SIG-M5 (cell line): Measurements from ENCODE around the gene EDIL3.

ENCODE experiments used
- DNase-seq: peaks from one replicate; lab custom pipeline; 2025; lab: John Stamatoyannopoulos, UW

EDIL3 gene

DNA sequence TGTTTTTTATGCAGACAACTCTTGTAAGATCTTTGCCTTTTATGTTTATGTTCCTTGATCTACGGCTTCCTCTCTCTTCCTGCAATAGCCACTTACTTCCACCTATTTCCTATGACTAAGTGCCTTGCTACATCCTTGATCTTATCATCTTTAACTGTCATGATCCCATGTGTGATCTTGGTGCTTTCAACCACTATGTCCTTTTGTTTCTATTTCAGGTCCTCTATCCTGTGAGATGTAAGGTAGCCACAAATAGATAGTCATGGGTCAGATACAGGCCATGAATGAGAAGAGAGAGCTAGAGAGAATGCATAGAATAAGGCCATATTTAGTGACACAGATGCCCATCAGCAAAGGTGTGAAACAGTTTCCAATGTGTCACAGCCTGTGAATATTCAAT, 420.4 kb downstream of the EDIL3 start:
- no peak for DNase-seq

DNA sequence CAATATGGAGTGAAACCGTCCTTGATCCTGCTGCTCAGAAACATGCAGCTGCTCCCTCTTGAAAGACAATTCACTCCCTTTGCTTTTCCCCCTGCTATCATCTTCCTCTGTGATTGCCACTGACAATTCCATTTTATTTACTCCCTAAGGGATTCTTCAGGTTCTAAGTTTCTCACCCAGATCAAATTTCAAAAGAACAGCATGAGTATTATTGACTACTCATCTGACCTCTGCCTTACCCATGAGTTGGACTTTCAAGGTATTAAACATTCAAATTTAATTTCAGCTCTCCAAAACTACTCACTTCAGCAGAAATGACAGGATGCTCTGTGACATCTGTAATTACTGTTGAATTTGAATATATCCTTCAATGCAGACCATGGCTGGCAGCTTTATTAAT, 427.5 kb downstream of the EDIL3 start:
- DNase-seq = no peak

DNA sequence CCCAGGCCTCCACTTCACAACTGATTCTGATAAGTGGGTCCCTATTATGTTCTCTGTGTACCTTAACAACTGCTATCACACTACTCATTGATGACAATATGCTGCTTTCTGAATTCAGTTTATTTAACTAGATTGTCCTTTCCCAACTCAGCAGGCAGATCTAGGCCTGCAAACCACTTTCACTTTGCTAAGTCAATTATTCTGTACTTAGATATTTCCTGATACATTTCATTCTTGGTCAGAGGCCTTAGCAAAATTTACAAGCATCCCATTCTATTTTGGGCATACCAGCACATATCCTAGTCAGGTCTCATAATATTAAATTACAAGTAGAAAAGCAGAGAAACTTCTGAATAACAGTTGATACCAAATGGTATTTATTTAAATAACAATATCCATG, 428.3 kb downstream of the EDIL3 start:
- DNase-seq = no peak

DNA sequence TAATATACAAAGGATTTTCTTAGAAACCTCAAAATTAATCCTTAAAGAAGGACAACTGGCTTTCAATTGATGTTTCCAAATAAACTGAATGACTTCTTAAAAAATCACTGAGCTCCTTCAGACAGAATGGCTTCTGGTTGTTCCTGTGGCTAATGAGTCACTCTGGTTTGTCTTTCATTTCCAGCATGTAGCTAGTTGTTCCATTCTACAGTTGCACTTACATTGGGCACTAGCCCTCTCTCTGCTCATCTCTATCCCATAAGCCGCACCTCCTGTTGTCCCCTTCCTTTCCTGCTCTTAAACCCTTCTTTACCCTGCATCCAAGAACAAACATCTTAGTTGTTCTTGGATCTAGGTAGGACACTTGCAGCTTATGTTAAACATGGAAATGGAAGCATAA, 428.8 kb downstream of the EDIL3 start:
- no peak for DNase-seq

DNA sequence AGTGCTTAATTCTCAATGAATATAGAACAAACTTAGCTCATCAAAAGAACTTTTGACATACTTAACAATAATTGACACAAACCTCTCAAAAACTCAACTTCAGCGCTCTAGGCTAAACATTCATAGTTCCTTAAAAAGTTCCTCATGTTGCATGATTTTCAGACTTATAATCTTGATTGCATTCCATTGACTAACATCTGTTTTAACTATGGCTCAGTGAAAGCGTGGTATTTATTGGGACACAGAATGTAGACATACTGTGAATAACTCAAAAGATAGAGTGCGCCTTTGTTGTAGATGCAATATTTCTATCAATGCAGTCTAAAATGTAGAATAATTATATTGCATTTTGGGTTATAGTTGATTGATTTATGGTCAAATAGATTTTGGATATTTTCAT, 436.9 kb downstream of the EDIL3 start:
- no peak for DNase-seq

DNA sequence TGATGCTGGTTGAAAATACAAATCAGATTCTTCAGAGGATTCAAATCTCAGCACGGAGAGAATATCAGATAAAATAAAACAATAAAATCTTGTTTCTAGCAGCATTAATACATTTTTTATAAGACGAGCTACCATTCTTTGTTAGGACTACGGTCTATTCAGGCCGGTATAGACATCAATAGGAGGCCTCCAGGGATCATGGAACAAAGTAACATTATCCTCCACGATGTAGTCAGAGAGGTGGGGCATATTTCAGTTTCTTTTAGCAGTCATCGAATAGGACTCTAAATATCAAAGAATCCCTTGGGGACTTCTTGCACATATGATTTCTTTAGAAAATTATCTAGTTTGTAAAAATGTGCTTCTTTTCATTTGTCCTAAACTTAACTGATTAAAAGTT, 438.2 kb downstream of the EDIL3 start:
- no peak for DNase-seq

DNA sequence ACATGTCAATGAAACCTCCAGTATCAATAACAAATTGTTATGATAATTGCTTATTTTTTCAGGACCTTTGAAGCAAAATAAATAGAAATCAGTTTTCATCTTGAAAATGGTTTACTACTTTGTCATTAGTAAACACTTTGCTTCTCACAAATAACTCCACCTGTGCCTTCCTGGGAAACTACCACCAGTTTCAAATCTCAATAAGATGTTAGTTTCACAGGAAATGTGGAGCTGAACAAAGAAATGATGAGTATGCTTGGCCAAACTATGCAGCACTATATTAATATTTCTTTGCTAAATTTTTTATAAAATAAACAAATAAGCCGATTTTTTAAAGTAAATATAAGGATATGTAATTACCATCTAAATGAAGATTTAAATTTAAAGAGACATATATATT, 442.5 kb downstream of the EDIL3 start:
- no peak for DNase-seq

DNA sequence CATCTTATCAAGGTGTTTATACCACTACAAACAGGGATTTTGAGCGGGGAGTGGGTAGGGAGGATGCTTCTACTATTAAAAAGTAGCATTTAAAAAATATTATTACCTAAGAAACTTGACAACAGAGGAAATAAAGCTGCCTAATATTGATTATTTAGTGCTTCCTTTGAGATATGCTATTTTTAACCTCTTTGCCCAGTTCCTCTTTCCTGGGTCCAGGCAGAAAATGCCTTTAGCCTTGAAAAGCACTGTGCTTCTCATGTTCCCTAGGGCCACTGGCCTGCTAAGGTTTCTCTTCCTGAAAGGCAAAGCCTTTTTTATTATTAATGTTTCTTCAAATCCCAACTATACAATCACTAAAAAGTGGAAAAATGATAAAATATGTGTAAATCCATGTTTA, 446.8 kb downstream of the EDIL3 start:
- no peak for DNase-seq

DNA sequence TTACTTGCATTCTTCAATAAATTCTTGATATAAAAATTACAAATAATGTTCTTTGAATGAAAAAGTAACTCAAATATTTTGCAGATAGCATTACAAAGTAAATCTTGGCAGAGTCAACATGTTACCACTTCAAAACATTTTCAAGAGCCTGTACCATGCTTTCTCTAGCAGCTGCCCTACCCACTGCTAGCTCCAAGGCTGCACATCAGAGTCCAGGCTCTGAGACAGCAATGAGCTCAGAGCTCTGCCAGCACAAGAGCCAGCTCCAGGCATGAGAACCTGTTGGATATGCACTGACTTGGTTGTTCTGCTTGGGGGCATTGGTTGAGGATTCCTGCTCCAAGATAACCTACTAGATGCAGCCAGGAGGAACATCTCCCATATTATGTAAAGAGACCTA, 452.7 kb downstream of the EDIL3 start:
- DNase-seq = no peak

DNA sequence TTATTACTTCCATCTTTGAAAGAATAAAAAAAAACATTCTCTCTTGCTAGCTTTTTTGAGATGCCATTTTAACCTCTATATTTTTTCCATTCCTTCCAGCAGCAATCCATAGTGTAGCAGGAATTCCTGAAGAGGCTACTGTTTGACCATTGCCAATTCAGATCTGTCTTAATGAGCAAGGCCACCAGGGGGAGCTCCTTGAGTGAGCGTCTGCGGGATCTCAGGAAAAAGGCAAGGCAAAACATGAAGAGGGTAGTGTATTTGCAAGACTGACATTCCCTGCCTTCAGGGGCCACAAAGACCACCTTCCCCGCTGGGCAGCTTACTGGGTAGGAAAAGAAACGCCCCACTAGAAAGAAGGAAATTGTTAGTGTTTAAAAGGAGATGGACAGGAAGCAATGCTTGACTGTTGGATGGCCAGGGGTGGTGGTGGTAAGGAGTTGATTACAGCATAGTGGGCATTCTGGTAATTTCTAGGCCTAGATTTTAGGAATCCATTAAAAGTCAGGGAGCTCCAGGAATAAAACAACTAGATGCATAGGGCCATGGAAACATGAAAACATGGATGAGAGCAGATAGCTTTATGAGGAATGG, 457.4 kb downstream of the EDIL3 start:
- DNase-seq = no peak

DNA sequence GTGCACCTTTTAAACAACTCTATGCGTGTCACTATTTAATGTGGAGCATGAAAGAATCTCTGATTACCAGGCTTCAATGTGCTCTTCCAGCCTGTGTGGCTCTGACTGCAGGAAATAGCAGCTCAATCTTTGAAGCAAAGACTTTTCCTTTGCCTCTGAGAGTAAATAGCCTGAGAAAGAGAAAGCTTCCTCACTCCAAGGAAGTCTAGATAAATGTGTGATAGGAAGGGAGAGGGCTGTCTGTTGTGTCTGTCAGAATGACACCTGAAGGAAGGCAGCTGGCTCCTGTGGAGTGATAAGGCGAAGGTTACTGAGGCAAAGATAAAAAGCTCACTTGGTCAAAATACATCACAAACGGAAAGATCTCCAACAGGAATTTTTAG, 458.7 kb downstream of the EDIL3 start:
- no peak for DNase-seq

DNA sequence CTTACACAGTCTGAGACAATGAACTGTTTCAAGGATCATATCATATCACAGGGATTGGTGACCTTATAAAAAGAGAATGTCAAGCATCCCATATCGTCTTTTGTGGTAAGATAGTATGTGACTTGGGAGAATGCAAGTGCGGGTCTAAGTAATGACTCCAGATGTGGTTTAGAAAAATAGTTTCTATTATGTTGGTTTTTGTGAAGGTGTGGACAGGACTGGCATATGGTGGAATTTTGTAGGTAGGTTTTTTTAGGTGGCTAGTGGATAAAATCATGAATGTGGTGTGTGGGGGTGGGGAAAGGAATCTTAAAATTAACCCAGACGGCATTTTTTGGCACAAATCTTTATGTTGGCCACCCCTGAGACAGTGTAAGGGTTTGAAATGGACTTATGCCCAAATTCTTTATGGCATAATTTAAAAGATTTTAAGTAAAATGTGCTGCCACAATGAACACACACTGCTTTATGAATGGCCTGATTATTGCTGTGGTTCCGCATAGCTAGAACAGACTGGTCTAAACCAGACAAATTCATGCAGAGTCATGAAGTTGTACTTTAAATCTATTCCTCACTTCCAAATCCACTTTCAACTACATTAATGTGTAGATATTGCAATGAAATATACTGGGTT, 459.2 kb downstream of the EDIL3 start:
- DNase-seq = no peak

DNA sequence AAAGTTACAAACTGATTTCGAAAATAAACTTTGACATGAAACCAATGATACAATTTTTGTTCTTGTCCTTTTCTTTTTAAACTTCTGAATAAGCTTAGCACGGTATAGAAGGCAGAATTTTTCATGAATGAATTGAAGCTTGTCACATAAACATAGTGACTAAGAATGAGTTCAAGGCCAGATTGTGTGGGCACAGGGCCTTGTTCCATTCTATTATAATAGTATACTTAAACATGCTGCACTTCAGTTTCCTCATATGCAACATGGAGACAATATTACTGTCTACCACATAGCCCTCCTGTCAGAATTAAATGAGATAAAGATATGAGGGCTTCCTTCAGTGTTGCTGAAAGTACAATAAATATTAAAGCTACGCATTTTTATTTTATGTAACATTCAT, 459.8 kb downstream of the EDIL3 start:
- no peak for DNase-seq

DNA sequence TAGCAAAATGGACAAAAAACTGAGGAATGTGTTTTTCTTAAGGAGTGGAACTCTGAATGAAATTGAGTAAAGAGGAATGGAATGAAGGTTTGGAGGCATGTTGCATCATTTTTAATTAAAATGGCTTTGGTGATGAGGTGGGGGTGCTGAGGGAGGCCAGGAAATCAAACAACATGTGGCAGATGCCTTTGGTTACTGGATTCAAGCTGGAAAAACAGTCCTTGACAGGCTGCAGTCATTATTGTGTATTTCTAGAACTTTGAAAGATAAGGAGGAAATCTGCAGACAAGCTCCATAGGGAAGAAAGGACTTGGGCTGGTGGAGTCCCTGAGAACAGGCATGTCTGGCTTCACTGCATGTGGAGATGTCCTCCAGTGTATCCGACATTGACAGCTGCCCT, 460.5 kb downstream of the EDIL3 start:
- no peak for DNase-seq

DNA sequence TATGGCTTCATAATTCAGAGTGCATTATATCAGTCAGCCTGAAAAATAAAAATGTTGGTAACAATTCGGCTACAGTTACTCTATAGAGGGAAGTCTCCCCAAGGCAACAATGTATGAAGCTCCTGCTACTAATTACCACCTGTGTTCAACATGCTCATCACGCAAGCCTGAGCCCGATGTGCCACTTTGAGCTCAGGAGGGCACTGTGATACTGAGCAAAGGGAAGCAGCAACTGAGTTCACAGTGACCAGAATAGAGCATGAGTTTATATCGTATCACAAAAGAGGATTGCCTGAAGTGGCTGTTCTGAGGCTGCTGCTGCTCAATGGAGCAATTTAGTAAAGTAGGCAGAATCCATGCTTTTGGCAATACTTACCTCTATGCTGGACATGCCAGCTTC, 462.0 kb downstream of the EDIL3 start:
- DNase-seq = no peak

DNA sequence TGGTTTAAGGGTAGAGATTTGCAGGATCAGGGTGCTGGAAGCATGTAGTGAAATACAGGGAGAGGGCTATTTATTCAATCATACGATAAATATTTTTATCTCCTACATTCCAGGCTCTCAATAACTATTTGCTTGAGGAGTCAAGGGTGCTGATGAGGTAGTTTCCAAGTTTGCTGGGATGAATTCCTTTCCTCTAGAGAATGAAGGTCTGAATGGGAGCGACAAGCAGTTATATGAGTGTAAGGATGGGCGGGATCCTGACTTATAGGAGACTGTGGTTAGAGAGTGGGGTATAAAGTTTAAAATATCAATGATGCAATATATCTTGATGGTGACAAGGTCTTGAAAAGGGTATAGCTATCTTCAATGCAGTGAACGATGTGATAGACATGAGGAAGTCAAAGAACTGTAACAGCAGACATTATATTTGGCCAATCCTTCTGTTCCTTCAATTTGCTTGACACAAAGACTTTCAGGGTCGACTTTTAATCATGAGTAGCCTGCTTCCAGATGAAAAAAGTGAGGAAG, 462.9 kb downstream of the EDIL3 start:
- DNase-seq = no peak

DNA sequence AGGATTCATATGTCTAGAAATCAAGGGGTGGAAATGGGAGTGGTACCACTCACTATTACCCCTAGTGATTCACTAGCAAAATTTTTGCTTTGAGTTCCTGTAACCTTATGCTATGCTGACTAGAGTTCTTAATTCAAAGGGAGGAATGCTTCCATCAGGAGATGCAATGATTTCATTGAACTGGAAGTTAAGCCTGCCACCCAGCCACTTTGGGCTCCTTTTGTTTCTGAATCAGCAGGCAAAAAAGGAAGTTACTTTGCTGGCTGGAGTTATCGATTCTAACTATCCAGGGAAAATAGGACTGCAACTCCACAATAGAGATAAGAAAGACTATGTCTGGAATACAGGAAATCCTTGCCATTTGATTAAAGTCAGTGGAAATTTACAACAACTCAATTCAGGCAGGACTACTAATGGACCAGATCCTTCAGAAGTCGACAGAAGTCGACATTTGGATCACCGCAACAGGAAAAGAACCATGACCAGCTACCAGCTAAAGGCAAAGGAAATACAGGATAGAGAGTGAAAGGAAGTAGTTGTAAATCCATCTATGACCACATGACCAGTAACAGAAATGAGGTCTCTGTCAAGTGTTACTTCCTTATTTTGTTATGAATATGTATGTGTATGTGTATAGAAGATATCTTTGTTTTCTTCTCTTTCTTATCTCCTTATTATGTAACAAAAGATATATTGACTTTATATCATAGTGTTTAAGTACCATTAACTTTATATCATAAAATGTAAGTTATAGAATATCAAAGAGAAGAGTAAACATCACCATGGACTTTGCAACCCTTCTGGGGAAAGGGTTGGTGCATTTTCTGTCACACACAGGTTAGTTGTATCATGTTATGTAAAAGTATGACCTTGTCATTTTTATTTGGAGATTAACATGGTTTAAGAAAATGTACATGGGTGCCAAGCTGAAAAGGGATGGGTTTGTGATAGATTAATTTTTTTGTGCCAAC, 465.3 kb downstream of the EDIL3 start:
- no peak for DNase-seq

DNA sequence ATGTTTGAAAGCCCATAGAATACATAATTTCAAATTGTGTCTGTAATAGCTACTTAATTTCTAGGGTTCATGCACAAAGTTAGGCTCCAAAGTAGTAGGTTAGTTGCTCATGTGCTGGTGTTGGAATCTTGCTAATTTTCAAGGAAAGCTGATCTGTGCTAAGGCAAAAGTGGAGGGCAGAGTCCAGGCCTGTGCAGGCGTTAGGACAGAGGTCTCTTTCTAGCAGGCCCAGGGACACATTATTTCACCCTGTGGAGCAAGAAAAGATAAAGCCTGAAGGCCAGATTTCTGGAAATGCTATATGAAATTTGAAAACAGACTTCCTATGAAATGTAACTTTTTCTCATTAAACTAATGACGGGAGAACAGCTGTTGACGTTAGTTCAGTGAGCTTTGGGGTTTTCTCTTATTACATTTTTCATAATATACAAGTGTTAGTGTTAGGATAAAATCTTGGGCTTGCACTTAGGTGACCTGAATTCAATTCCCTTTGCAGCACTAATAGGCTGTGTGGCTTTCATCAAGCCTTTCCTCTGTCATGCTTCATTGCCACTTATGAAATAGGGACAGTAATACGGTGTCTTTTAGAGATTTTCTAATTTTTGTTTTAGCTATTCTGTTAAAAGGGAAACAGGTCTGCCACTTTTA, 467.3 kb downstream of the EDIL3 start:
- DNase-seq = no peak

DNA sequence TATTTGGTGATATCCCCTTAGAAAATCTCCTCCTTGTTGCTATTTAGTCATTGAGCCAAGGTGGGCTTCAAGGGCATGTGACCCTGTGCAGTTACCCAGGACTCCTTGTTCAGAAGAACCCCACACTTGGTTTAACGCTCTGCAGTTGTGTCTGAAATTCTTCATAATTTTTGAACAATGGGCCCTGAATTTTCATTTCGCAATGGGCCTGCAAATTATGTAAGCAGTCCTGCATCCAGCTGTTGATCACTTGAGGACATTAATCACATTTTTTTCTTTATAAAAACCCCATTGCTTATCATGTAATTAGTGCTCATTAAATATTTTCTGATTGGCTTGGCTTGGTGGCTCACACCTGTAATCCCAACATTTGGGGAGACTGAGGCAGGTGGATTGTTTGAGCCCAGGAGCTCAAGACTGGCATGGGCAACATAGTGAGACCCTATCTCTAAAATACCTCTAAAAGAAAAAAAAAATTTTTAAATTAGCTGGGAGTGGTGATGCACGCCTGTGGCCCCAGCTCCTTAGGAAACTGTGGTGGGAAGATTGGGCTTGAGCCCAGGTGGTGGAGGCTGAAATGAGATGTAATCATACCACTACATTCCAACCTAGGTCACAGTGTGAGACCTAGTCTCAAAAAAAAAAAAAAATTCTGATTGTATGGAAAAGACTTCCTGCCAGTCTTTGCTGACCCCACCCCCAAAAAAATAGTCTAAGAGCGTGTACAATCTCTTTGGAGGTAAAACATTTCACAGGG, 469.8 kb downstream of the EDIL3 start:
- no peak for DNase-seq

DNA sequence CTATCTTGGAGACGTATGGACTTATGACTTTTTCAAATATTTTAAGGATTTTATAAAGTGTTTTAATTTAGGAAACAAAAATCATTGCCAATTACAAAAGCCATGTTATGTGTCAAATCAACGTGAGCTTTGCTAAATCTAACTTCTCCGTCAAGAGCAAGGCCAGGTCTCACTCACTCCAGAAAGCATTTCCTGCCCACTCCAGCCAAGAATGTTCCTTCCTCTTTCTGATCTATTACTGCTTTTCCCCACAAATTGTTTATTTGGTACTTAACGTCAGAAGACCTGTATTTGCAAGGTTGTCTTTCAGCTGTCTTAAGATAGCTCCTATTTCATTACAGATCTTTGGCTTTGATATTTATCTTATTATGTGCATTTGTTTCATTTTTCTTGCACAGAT, 470.5 kb downstream of the EDIL3 start:
- DNase-seq = no peak

DNA sequence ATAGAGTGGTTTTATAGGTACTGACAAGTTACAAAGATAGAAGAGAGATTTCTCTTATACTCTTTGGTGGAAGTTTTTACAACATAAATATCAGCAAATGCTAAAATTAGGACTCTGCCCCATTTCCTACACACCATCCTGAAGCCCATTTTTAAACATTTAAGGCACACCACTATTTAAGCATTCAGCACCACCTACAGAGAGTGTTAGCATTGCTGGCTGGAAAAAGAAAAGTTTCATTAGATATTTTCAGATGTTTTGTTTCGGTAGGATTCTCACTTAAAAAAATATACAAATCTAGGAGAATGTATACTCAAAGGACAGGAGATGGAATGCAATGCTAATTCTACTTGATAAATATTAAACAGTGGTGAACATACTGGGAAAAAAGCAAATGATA, 471.1 kb downstream of the EDIL3 start:
- no peak for DNase-seq
